HG03575 (cell line): ENCODE measurements around the gene PSG1.
"Not testable (repeated sequence)": the region's sequence is repeated elsewhere in the genome, so short reads cannot be mapped to it uniquely, and the experiment has no call there.

Experiments used
- ATAC-seq: cut with Tn5 transposase; IDR thresholded peaks from one replicate; pipeline ENCODE4 v1.9.1; 2021; ENCODE audit not compliant: unreplicated experiment, insufficient number of reproducible peaks, low FRiP score; ENCODE audit errors: extremely low read depth

PSG1 gene

DNA sequence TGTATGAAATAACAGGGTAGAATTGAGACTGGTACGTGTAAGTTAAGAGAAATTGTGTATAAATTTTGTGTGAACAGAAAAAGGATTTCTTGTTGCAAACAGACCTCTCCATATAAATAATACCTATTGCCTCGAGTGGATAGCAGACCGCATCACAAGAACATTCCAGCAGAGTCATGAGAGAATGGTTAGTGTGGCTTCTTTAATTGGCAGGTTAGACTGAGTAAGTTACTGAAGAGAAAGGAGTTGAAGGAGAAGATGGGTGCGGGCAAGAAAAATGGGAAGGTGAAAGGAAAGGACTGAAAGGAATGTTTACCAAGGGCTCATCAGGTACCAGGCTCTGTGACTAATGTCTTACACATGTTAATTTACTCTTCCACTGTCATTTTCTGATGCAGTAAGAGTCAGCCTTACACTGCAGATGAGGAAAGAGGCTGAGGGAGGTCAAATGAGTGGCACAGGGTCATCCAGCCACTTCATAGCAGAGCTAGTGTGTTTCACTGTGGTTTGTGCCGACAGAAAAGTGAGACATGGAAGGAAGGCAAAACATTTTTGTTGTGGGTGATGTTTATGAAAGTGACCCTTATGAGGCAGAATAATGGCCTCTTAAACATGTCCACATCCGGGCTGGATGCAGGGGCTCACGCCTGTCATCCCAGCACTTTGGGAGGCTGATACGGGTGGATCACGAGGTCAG is 46.6 kb downstream of the PSG1 start:
- not testable (repeated sequence) for ATAC-seq

DNA sequence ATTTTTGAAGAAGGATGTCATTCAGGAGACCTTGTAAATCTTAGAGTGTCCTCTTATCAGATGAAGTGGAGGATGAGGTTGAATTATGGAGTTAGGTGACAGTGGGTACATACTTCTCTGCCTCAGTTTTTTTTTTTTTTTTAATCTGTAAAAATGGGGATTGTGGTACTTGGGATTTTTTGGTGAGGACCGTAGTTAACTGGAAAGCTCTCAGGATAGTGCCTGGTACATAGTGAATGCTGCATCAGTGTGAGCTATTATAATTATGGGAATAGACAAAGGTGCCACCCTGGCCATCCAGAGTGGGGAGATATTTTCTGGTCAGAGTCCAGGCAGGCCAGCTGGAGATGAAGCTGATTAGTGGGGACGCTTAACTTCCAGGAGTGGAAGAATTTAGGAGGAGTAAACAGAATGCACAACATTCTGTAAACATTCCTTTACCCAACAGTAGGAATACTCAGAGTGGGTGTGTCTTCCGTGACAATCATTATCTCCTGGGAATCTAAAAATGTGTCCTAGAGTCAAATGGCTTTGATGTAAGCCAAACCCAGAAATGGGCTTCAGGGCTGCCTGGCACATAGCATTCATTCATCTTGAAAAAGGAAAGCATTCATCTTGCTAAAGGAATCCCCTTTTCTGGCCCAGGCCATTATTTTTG is 47.4 kb downstream of the PSG1 start:
- not testable (repeated sequence) for ATAC-seq

DNA sequence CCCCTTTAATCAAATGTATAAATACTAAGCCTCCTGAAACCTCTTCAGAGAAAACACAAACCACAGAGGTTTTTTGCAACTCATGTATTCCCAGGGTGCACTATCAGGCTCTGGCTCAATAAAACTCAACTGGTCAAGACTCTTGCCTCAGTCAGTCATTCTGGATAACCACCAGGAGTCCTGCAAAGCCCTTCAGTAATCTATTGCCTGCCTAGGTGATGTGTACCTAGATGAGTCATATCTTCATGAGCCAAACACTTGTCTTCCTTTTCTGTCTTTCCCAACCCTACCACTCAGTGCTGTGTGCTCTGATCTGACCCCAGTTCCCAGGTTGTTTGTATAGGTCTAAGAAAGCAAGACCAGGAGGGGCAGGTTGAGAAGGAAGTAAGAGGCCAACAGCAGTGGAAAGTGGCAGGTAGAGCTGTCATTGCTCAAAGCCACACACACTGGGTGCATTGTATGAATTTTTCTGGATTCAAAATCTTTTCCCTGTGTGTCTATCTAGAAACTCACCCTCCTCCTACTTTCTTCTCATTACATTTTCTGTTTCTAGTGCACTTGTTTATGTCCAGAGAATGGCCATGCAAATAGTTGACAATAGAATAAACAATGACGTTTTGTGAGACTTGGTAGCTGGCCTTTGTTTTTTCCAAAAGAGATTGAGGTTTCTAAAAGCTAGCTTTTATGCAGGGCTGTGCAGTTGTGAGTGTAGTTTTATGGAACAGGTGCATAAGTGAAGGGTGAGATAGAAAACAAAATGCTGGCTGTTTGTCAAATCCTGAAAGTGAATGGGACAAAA is 48.1 kb downstream of the PSG1 start:
- no peak for ATAC-seq

- ATAC-seq: not testable (repeated sequence)
Observed at GRCh38 chr19:42821306-42821977, 58.1 kb downstream of the PSG1 start.

GRCh38 chr19:42819960-42820650 is 59.4 kb downstream of the PSG1 start:
- not testable (repeated sequence) for ATAC-seq

GRCh38 chr19:42816894-42817293 is 62.6 kb downstream of the PSG1 start:
- no peak for ATAC-seq
